WTC11 (cell line): ENCODE results near the gene STAU1.

ENCODE experiments used
- CTCF ChIP-seq: fragments of 200-600 bp; IDR thresholded peaks from 2 replicates; pipeline ENCODE4 v1.8.0; 2022; ENCODE audit warnings: antibody characterized with exemption
- FOXJ3 ChIP-seq: sonication (generic); formaldehyde crosslinking; IDR thresholded peaks from 2 replicates; pipeline ENCODE4 v1.9.0; 2021; ENCODE audit warnings: missing genetic modification reagents, mild to moderate bottlenecking, borderline replicate concordance
- NFE2L1 ChIP-seq: sonication (generic); formaldehyde crosslinking; IDR thresholded peaks from 2 replicates; pipeline ENCODE4 v1.8.1; 2023; ENCODE audit warnings: missing genetic modification reagents
- NR2C2 ChIP-seq: sonication (generic); formaldehyde crosslinking; IDR thresholded peaks from 2 replicates; pipeline ENCODE4 v1.8.0; 2022; ENCODE audit warnings: mild to moderate bottlenecking, missing genetic modification reagents
- NR3C1 ChIP-seq: sonication (generic); formaldehyde crosslinking; conservative IDR thresholded peaks from 2 replicates; pipeline ENCODE4 v1.8.1; 2023; ENCODE audit warnings: low read depth, mild to moderate bottlenecking, missing genetic modification reagents
- ZNF532 ChIP-seq: fragments of 250-450 bp; sonication (Bioruptor Pico); IDR thresholded peaks from 2 replicates; pipeline ENCODE4 v1.9.0; 2021; ENCODE audit warnings: mild to moderate bottlenecking, borderline replicate concordance

- TF ChIP-seq FOXJ3 (CRISPR knock-in tag) = no peak
- no peak for TF ChIP-seq NR3C1 (CRISPR knock-in tag)
- TF ChIP-seq ZNF532 (CRISPR knock-in tag) = no peak
- no peak for TF ChIP-seq CTCF
- TF ChIP-seq NFE2L1 = no peak
- TF ChIP-seq NR2C2 (CRISPR knock-in tag) = no peak
These were observed 1.4 kb downstream of the STAU1 start for GRCh38 chr20:49186535-49187329.
